B cell (primary cell): ENCODE measurements around the gene BCAM. TPM values are rescaled to one million over a fixed set of nuclear protein-coding genes. Genes with fewer than 3 reads are reported as not detected.
"Not testable (repeated sequence)": the region's sequence is repeated elsewhere in the genome, so short reads cannot be mapped to it uniquely, and the experiment has no call there.

Experiments
- ATAC-seq: fragments of 200-7000 bp; cut with Tn5 transposase; one replicate; pipeline ENCODE4 v1.10.0; 2021; ENCODE audit warnings: low read depth, mild to moderate bottlenecking, moderate number of reproducible peaks, moderate library complexity
- CTCF ChIA-PET: fragments of 350-600 bp; sonication (Branson Sonifier 250); formaldehyde crosslinking; loops from one replicate; lab custom pipeline; 2021; ENCODE audit warnings: antibody characterized with exemption, inconsistent platforms; lab: Charles Lee
- POLR2A ChIA-PET: fragments of 350-600 bp; sonication (Branson Sonifier 250); formaldehyde crosslinking; loops from one replicate; lab custom pipeline; 2021; ENCODE audit warnings: antibody characterized with exemption; lab: Charles Lee
- DNase-seq: peaks from one replicate; pipeline ENCODE4 v3.0.0; 2013
- H2AFZ ChIP-seq: 2 replicates; pipeline ENCODE4 v1.6.1; 2012; ENCODE audit warnings: mild to moderate bottlenecking, low read depth, low read length; ENCODE audit not compliant: insufficient read depth, poor library complexity, severe bottlenecking
- H3K27ac ChIP-seq, 2 donors: 1 replicate in 1 of 2; 2 replicates in 1 of 2; pipeline ENCODE4 v1.5.1; 2012 to 2013; ENCODE audit warnings: low read length in 2 of 2, mild to moderate bottlenecking in 2 of 2, moderate library complexity in 1 of 2
- H3K27me3 ChIP-seq, 4 experiments: fragments of 200-600 bp in 1 of 4; sonication (generic) in 1 of 4; replicated peaks in 1 of 4; 1 replicate in 2 of 4; 2 replicates in 2 of 4; pipeline versions ENCODE4 v1.6.1 to v1.7.0; 2013 to 2016; ENCODE audit warnings: low read length in 3 of 4, mild to moderate bottlenecking in 2 of 4, mixed read lengths in 1 of 4, moderate library complexity in 1 of 4; ENCODE audit not compliant: insufficient read depth in 4 of 4, control insufficient read depth in 3 of 4; ENCODE audit errors: control extremely low read depth in 1 of 4
- H3K36me3 ChIP-seq, 2 experiments: replicated peaks in 1 of 2; 1 replicate in 1 of 2; 2 replicates in 1 of 2; pipeline versions ENCODE4 v1.6.1 to v1.7.1; 2013; ENCODE audit warnings: low read length in 1 of 2; ENCODE audit not compliant: insufficient read depth in 2 of 2, control insufficient read depth in 1 of 2; ENCODE audit errors: control extremely low read depth in 1 of 2, extremely low read depth in 1 of 2
- H3K4me1 ChIP-seq, 2 donors: fragments of 200-600 bp in 1 of 2; sonication (generic) in 1 of 2; 1 replicate in 1 of 2; 2 replicates in 1 of 2; pipeline versions ENCODE4 v1.5.1 to v1.6.1; 2013 to 2017; ENCODE audit warnings: low read length in 2 of 2; ENCODE audit not compliant: control insufficient read depth in 2 of 2, insufficient read depth in 2 of 2
- H3K4me2 ChIP-seq: replicated peaks from 2 replicates; pipeline ENCODE3; 2012; ENCODE audit warnings: mild to moderate bottlenecking, low read depth, low read length; ENCODE audit not compliant: poor library complexity, severe bottlenecking
- H3K4me3 ChIP-seq, 5 experiments: fragments of 200-600 bp in 1 of 5; sonication (generic) in 1 of 5; 1 replicate in 3 of 5; 2 replicates in 2 of 5; pipeline versions ENCODE4 v1.5.1 to v1.7.0; 2011 to 2016; ENCODE audit warnings: low read length in 4 of 5, mild to moderate bottlenecking in 4 of 5, low read depth in 2 of 5, control low read depth in 1 of 5, moderate library complexity in 1 of 5; ENCODE audit not compliant: insufficient read depth in 1 of 5; ENCODE audit errors: control extremely low read depth in 1 of 5, extremely low read depth in 1 of 5
- H3K79me2 ChIP-seq: fragments of 200-600 bp; sonication (generic); one replicate; pipeline ENCODE4 v1.6.0; 2016; ENCODE audit warnings: low read length; ENCODE audit not compliant: control insufficient read depth, insufficient read depth
- H3K9ac ChIP-seq: fragments of 200-600 bp; sonication (generic); 2 replicates; pipeline ENCODE4 v1.6.1; 2017; ENCODE audit warnings: mild to moderate bottlenecking, low read length, moderate library complexity
- H3K9me3 ChIP-seq, 3 donors: one replicate each; pipeline versions ENCODE4 v1.6.1 to v1.7.1; 2013; ENCODE audit warnings: low read length in 2 of 3; ENCODE audit not compliant: control insufficient read depth in 2 of 3, insufficient read depth in 1 of 3; ENCODE audit errors: control extremely low read depth in 1 of 3
- H4K20me1 ChIP-seq: 2 replicates; pipeline ENCODE4 v1.6.0; 2012; ENCODE audit warnings: mild to moderate bottlenecking, low read length; ENCODE audit not compliant: insufficient read depth, control insufficient read depth, poor library complexity, severe bottlenecking
- H3K27ac Mint-ChIP-seq: one replicate; pipeline ENCODE4 v1.8.0; 2021; ENCODE audit warnings: mixed read lengths
- H3K27me3 Mint-ChIP-seq: one replicate; pipeline ENCODE4 v1.8.0; 2021; ENCODE audit warnings: mixed read lengths
- H3K4me1 Mint-ChIP-seq: one replicate; pipeline ENCODE4 v1.8.0; 2021; ENCODE audit warnings: mixed read lengths
- H3K4me3 Mint-ChIP-seq: one replicate; pipeline ENCODE4 v1.8.0; 2021; ENCODE audit warnings: mixed read lengths
- H3K9me3 Mint-ChIP-seq: one replicate; pipeline ENCODE4 v1.8.0; 2022; ENCODE audit warnings: mixed read lengths; ENCODE audit not compliant: insufficient read depth
- EZH2 ChIP-seq: IDR thresholded peaks from 2 replicates; pipeline ENCODE4 v1.6.1; 2012; ENCODE audit warnings: borderline replicate concordance, low read depth, mild to moderate bottlenecking, moderate library complexity, low read length; ENCODE audit not compliant: insufficient read depth, poor library complexity, severe bottlenecking
- WGBS: methylation state at CpG from one replicate; pipeline ENCODE4 v1.1.5; 2013; ENCODE audit warnings: missing lambda C conversion rate; ENCODE audit not compliant: insufficient coverage; 5-methylcytosine and 5-hydroxymethylcytosine counted together
- intact Hi-C: fragments of 100-400 bp; cut with micrococcal nuclease; formaldehyde crosslinking; loops from one replicate; pipeline ENCODE4 v1.10.0; 2022
- polyA plus RNA-seq: library from polyadenylated mRNA; depleted of rRNA; stranded (reverse); fragments of >200 nt; gene quantifications from 2 replicates; pipeline ENCODE4 v1.2.3, GENCODE V29; 2012
- total RNA-seq, 2 donors: library from RNA; stranded (reverse); fragments of 120-200 nt in 1 of 2; gene quantifications; 1 replicate in 1 of 2; 2 replicates in 1 of 2; pipeline versions ENCODE4 v1.2.3 to v1.2.4, GENCODE V29; 2013 to 2022
- TF ChIP-seq, protein P1 (sequence below): fragments of 200-600 bp; IDR thresholded peaks from one replicate; pipeline ENCODE4 v1.8.0; 2022; ENCODE audit warnings: antibody characterized with exemption, mild to moderate bottlenecking

Gene BCAM
- total and polyA plus RNA-seq, 2 donors (not counting 1 experiment from before 2014, with no cell fraction given): not detected

DNA sequence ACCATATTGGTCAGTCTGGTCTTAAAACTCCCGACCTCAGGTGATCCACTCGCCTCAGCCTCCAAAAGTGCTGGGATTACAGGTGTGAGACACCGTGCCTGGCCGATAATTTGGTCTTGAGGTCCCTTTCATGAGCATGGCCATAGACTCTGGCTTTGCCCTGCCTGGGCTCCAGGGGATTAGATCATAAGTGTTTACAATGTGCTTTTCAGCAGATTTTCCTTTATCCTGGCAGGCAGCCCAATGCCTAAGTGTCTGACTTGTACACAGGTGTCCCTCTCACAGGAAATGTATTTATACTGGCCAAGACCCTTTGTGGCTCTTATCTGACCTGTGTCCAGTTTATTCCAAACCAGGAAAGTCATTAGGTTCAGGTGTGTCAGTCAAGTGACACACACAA is 15.9 kb downstream of the BCAM start:
- Histone ChIP-seq H3K9ac (no peak overlapping the region), H3K9me3 (no peaks in the 10 kb centered on the region), H3K4me2 (no peak overlapping the region), H3K4me3 (no peak overlapping the region), H3K27me3 (no peaks in the 10 kb centered on the region), H3K36me3 (no peaks in the 10 kb centered on the region), H2AFZ (no peak overlapping the region), H3K27ac (no peak overlapping the region), H3K79me2 (no peaks in the 10 kb centered on the region), H4K20me1 (no peaks in the 10 kb centered on the region), H3K4me1 (no peaks in the 10 kb centered on the region)
- H3K4me1 Mint-ChIP-seq: no peaks in the 10 kb centered on the region
- no peak for DNase-seq
- peaks cover 23% of the 10 kb centered on the region for H3K27me3 Mint-ChIP-seq
- no peaks in the 10 kb centered on the region for H3K9me3 Mint-ChIP-seq
- no peak overlapping the region for H3K4me3 Mint-ChIP-seq
- no peak for ATAC-seq
- CTCF ChIA-PET: no interaction called here
- H3K27ac Mint-ChIP-seq: no peak overlapping the region
- intact Hi-C loops: loop anchor here (10.0 kb wide), 1 partner anchor 380 kb away; no protein-coding TSS in a partner anchor
- TF ChIP-seq EZH2: no peak
- TF ChIP-seq, protein P1, sequence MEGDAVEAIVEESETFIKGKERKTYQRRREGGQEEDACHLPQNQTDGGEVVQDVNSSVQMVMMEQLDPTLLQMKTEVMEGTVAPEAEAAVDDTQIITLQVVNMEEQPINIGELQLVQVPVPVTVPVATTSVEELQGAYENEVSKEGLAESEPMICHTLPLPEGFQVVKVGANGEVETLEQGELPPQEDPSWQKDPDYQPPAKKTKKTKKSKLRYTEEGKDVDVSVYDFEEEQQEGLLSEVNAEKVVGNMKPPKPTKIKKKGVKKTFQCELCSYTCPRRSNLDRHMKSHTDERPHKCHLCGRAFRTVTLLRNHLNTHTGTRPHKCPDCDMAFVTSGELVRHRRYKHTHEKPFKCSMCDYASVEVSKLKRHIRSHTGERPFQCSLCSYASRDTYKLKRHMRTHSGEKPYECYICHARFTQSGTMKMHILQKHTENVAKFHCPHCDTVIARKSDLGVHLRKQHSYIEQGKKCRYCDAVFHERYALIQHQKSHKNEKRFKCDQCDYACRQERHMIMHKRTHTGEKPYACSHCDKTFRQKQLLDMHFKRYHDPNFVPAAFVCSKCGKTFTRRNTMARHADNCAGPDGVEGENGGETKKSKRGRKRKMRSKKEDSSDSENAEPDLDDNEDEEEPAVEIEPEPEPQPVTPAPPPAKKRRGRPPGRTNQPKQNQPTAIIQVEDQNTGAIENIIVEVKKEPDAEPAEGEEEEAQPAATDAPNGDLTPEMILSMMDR: no peak
- POLR2A ChIA-PET: no interaction called here
- WGBS: 90% methylated on average over 4 of the region's 4 CpGs

DNA sequence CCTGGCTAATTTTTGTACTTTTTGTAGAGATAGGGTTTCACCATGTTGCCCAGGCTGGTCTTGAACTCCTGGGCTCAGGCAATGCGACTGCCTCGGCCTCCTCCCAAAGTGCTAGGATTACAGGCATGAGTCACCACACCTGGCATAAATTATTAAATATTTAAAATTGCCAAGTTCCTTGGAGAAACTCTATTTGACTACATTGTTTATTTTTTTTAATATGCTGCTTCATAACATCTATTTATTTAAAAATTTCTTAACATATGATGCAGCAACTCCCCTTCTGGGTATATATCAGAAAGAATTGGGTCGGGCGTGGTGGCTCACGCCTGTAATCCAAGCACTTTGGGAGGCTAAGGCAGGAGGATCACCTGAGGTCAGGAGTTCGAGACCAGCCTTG is 24.0 kb downstream of the BCAM start:
- H3K4me1 ChIP-seq, H3K9me3 ChIP-seq, H3K36me3 ChIP-seq, H2AFZ ChIP-seq, H3K4me1 Mint-ChIP-seq, CTCF ChIA-PET, H3K9me3 Mint-ChIP-seq, DNase-seq, H3K4me3 ChIP-seq, H4K20me1 ChIP-seq, H3K27me3 ChIP-seq, H3K27ac ChIP-seq, H3K79me2 ChIP-seq, ATAC-seq, H3K4me2 ChIP-seq, H3K9ac ChIP-seq, intact Hi-C loops, H3K27ac Mint-ChIP-seq, H3K4me3 Mint-ChIP-seq, POLR2A ChIA-PET: not testable (repeated sequence)
- H3K27me3 Mint-ChIP-seq: peaks cover 14% of the 10 kb centered on the region
- 91% methylated on average over 4 of the region's 6 CpGs for WGBS

DNA sequence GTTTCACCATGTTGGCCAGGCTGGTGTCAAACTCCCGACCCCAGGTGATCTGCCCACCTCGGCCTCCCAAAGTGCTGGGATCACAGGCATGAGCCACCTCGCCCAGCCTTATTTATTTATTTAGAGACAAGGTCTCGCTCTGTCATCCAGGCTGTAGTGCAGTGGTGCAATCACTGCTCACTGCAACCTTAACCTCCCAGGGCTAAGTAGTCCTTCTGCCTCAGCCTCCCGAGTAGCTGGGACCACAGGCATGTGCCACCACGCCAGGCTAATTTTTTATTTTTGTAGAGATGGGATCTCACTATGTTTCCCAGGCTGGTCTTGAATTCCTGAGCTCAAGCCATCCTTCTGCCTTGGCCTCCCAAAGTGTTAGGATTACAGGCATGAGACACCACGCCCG is 25.5 kb downstream of the BCAM start:
- H3K27me3 ChIP-seq, POLR2A ChIA-PET, H3K4me2 ChIP-seq, H3K4me1 ChIP-seq, H3K27ac ChIP-seq, H3K27ac Mint-ChIP-seq, ATAC-seq, H2AFZ ChIP-seq, CTCF ChIA-PET, DNase-seq, H3K9me3 ChIP-seq, intact Hi-C loops, H3K9me3 Mint-ChIP-seq, H3K4me3 Mint-ChIP-seq, H3K4me3 ChIP-seq, H4K20me1 ChIP-seq, H3K9ac ChIP-seq, H3K36me3 ChIP-seq, H3K79me2 ChIP-seq, H3K4me1 Mint-ChIP-seq: not testable (repeated sequence)
- peaks cover 14% of the 10 kb centered on the region for H3K27me3 Mint-ChIP-seq
- WGBS: 89% methylated on average over 4 of the region's 8 CpGs
